Stimulated activated CD8-positive, alpha-beta memory T cell treated with anti-CD3 and anti-CD28 coated beads, Interleukin-4, amount 100 ng/mL, for 48 hours (primary cell): ENCODE results near the gene TAAR6.
"Not testable (repeated sequence)": the region's sequence is repeated elsewhere in the genome, so short reads cannot be mapped to it uniquely, and the experiment has no call there.

Experiments used
- DNase-seq: peaks from one replicate; pipeline ENCODE4 v3.0.0-alpha.2; 2020

TAAR6 gene

GRCh38 chr6:132570221-132570777 is at the start of gene TAAR6:
TSS of gene TAAR6 (plus strand) at chr6:132570322. CDS start at chr6:132570322, 0 bp downstream.
- no peak for DNase-seq

- no peak for DNase-seq
These were observed 49.2 kb upstream of the TAAR6 start for GRCh38 chr6:132520953-132521352.

DNA sequence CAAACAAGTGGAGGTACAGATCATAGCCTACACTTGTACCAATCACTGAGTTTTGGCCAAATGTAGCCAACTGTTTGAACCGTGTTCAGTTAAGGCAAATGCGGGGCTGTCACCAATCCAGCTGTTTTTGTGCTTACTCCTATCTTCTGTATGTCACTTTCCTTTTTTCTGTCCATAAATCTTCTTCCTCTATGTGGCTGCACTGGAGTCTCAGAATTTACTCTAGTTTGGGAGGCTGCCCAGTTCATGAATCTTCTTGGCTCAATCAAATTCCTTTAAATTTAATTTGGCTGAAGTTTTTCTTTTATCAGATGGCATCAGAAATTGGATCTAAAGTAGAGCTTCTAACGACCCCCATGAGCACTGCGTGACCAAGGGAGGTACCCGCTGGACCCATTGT is 45.5 kb upstream of the TAAR6 start:
- DNase-seq: no peak

DNA sequence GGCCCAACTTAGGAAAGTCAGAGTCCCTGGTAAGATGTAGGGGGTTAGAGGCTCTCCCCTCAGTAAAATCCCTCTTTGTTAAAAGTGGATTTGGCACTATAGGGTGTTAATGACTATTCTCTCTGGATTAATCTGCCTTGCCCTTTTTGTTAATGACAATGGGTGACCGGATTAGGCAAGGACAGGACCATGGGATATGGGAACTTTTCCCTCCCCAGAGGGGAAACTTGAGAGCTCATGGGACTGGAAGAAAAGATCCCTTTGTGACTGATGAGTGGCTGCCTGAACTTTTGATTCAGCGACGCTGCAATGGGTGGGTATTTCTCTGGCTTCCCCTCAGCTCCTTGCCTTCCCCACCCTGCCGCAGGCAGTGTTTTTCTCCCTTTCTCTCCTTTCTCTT is 44.3 kb upstream of the TAAR6 start:
- DNase-seq: no peak

- DNase-seq: no peak
These were observed 43.7 kb upstream of the TAAR6 start for GRCh38 chr6:132526461-132526860.

DNA sequence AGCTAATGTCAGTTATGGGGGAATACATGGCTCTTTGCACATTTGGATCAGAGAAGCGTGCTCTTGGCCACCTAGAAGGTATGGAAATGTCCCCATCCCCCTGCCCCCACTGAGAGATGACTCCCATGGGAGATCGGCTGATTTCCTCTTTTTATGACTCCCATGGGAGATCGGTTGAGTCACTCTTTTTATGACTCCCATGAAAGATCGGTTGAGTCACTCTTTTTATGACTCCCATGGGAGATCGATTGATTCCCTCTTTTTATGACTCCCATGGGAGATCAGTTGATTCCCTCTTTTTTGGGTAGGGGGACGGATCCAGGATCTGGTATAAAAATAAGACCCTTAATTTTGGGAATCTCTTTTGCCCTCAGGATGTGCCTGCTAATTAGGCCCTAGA is 42.3 kb upstream of the TAAR6 start:
- DNase-seq: no peak

GRCh38 chr6:132530293-132530974 is 39.7 kb upstream of the TAAR6 start:
- peak; percentile 81 for DNase-seq

DNA sequence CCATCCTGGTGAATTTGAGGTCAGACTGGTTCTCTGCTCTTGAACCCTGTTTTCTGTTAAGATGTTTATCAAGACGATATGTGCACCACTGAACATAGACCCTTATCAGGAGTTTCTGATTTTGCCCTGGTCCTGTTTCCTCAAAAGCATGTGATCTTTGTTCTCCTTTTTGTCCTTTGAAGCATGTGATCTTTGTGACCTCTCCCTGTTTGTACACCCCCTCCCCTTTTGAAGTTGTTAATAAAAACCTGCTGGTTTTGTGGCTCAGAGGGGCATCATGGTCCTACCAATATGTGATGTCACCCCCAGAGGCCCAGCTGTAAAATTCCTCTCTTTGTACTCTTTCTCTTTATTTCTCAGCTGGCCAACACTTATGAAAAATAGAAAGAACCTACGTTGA is 35.6 kb upstream of the TAAR6 start:
- DNase-seq: not testable (repeated sequence)

DNA sequence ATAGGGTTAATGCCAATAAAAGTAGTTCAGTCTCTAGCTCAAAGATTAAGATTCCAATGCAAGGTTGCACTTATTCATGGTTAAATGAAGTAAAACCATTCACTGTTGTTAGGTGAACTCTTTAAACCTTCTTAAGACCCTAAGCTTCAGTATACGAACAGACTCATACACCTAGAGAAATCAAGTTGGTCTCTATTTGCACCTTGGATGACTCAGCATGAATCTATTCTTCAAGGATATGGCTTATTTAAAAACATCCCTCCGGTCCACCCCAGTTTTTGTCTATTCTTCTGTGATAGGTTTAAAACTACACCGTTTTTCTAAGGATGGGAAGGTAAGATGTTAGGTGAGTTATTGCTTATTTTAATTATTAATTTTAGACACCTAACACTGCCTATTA is 33.0 kb upstream of the TAAR6 start:
- no peak for DNase-seq

DNA sequence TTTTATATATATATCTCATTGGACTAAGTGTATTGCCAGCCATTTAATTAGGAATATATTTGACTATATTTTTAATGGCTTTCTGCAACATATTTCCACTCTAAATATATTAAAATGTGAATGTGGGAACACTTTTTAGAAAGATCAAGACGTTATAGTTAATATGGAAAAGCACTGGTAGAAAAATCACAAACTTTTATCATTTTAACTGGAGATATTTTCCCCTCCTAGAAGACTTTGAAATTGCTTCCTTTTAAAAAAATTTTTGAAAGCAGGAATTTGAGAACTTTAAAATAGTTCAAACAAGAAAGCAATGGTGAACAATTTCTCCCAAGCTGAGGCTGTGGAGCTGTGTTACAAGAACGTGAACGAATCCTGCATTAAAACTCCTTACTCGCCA is 32.1 kb upstream of the TAAR6 start, which contains the start of gene TAAR9:
TAAR9 (plus strand) TSS at position 301 of the 400 bp plus-strand sequence; CDS start at position 314, 13 bp downstream.
- no peak for DNase-seq

- DNase-seq: no peak
These were observed 25.3 kb upstream of the TAAR6 start for GRCh38 chr6:132544826-132545225.

GRCh38 chr6:132548746-132549463 is 21.2 kb upstream of the TAAR6 start:
- no peak for DNase-seq

DNA sequence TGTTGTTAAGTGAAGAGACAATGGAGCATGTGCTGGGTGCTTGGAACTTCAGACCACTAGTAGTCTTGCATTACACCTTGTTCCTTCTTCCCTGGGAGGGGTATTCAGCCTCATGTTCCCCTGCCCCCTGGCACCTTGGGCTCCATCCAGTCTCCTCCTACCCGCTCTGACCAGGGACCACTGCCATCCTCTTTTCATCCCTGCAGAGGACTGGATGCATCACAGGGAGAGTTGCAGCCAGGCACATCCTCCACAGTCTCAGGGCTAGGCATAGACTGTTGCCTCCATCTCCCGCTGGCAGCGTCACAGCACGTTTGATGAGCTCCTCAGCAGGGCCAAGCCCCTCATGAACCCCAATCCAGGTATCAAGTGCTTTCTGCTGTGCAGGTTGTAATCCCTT is 18.9 kb upstream of the TAAR6 start:
- DNase-seq: no peak

DNA sequence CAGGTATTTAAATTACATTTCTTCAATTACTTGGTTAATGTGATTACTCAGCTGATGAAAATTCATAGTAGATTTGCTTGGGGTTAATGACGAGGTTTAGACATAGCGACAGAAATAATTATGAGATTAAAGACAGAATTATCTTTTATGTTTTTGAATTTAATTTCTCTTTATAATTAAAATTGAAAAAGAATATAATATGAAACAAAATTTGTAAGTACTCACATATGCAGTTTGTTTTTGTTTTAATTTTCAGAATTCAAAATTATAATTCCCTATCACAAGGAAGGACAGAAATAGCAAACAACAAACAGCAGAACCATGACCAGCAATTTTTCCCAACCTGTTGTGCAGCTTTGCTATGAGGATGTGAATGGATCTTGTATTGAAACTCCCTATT is 17.8 kb upstream of the TAAR6 start, which contains the start of gene TAAR8:
TAAR8 (plus strand) TSS at position 301 of the 400 bp plus-strand sequence; CDS start at position 322, 21 bp downstream.
- no peak for DNase-seq

- DNase-seq: not testable (repeated sequence)
These were observed 10.0 kb upstream of the TAAR6 start for GRCh38 chr6:132560087-132560486.

GRCh38 chr6:132566404-132566803 is 3.7 kb upstream of the TAAR6 start:
- no peak for DNase-seq

GRCh38 chr6:132567566-132567965 is 2.6 kb upstream of the TAAR6 start:
- no peak for DNase-seq

DNA sequence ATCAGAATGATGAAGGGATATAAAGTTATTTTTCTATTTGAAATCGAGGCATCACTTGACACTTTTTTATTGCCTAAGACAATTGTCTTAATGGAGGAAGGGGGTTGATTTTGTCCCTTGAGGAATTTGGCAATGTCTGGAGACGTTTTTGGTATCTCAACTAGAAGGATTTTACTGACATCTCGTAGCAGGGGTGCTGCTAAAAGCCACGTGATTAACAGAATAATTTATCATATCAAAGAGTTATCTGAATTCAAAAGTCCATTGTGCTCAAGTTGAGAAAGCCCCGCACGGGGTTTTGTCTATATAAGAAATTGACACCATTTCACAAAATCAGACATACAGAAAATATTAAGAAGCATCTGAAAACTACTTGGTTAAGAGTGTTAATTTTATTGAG is 1.5 kb upstream of the TAAR6 start:
- DNase-seq: no peak

DNA sequence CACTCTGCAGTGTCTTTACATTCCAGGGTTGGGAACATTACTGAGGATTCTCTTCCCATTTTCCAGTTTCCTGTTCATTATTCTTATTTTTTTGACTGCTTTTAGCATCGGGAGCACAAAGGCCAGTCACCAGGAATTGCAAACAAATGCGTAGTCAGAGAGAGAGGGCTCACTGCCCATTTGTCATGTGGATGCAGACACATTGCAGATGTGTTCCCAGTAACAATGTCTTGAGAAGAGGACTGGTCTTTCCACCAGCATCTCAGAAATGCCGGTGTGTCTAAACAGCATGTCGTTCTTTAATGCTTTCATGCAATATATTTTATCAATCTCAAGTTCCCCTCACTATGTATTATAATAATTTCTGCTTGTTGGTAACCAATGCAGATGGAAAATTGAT is 952 bp upstream of the TAAR6 start:
- no peak for DNase-seq

- no peak for DNase-seq
These were observed 1.7 kb downstream of the TAAR6 start for GRCh38 chr6:132571774-132572173.

DNA sequence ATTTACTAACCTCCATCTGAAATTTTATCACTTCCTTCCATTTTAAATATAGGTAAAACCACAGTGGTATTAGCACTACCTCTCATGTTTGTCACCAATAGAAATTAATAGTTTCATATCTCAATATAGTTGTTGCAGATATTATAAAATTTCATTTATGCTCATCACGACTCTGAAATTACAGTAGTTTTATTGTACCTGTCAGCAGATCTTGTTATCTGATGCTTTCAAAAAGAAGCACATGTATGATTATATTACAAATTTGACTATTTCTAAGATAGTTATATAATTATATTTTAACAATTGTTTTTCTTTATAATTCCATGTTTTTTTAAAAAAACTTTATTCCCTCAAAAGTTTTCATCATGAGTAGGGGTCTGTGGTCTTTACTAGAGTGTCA is 14.6 kb downstream of the TAAR6 start:
- no peak for DNase-seq

DNA sequence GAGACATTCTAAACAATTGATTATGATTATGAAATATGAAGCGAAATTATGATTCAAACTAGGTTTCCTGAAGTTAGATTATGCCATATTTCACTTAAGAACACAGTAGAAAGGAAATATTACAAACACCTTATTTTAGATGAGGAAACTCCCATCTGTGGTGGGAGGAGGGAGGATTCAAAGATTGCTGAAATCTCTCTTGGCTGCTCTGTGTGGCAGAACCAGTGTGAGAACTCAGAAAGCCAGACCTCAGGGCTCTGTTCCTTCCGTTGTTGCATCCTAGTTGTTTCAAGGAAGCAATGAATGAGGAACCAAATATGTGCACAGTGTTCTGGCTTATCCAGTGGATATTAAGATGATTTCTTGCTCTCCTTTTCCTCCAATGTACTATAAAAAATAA is 17.3 kb downstream of the TAAR6 start:
- no peak for DNase-seq

DNA sequence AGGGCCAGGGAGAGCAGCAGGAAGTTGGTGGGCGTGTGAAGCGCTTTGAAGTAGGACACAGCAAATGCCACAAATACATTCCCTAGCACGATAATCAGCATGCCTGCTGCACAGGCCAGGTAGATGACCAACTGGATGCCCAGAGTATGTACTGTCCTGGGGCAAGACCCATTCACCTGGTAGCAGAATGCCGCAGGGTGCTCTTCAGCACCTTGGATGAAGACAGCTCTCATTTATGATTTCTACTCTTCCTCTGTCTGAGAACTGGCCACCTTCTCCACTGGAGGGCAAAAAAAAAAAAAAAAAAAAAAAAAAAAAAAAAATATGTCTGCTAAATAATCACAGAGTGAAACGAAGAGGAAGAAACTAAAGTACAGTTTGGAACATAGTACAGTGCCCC is 19.3 kb downstream of the TAAR6 start, which contains the start of gene TAAR5:
TAAR5 (minus strand) TSS at position 288 of the 400 bp plus-strand sequence; CDS start at position 233, 55 bp downstream.
- DNase-seq: no peak

GRCh38 chr6:132590362-132590761 is 20.2 kb downstream of the TAAR6 start:
- no peak for DNase-seq
